HepG2 (cell line): ENCODE results near the gene TBC1D24. TPM values are rescaled to one million over a fixed set of nuclear protein-coding genes. Genes with fewer than 3 reads are reported as not detected.

Source experiments
- ATF1 ChIP-seq: IDR thresholded peaks from 2 replicates; pipeline ENCODE4 v1.6.1; 2016; ENCODE audit warnings: mild to moderate bottlenecking, control low read depth
- SPEN ChIP-seq: sonication (generic); formaldehyde crosslinking; IDR thresholded peaks from 2 replicates; pipeline ENCODE4 v1.5.1; 2020; ENCODE audit warnings: low read depth, mild to moderate bottlenecking, missing genetic modification reagents
- XBP1 ChIP-seq: sonication (generic); formaldehyde crosslinking; IDR thresholded peaks from 2 replicates; pipeline ENCODE4 v1.5.0; 2020; ENCODE audit warnings: missing genetic modification reagents
- ZBTB21 ChIP-seq: sonication (generic); formaldehyde crosslinking; IDR thresholded peaks from 2 replicates; pipeline ENCODE4 v1.4.0; 2020; ENCODE audit warnings: missing genetic modification reagents
- ZNF615 ChIP-seq: sonication (generic); formaldehyde crosslinking; IDR thresholded peaks from 2 replicates; pipeline ENCODE4 v1.5.0; 2020; ENCODE audit warnings: mild to moderate bottlenecking, missing genetic modification reagents, borderline replicate concordance
- polyA plus RNA-seq, 8 experiments: library from polyadenylated mRNA; depleted of rRNA in 3 of 8; stranded (reverse) in 7 of 8; unstranded in 1 of 8; fragments of >200 nt; fragmentation: Illumina TruSeq in 4 of 8; extraction: Trizol in 4 of 8; gene quantifications; 2 replicates each; pipeline versions ENCODE4 v1.2.1 to v1.2.3, GENCODE V29; 2011 to 2016; ENCODE audit warnings: low read depth in 4 of 8, missing spikeins in 1 of 8, mixed read lengths in 1 of 8; ENCODE audit not compliant: insufficient read depth in 1 of 8
- total RNA-seq, 5 experiments: library from RNA; depleted of rRNA; stranded (reverse); fragments of >200 nt; fragmentation: Illumina TruSeq; extraction: Trizol; gene quantifications; 2 replicates each; pipeline ENCODE4 v1.2.3, GENCODE V29; 2016; ENCODE audit warnings: low read depth in 1 of 5
- TF ChIP-seq, protein P1 (sequence below): sonication (generic); formaldehyde crosslinking; IDR thresholded peaks from 2 replicates; pipeline ENCODE4 v1.5.0; 2020; ENCODE audit warnings: mild to moderate bottlenecking, missing genetic modification reagents
- TF ChIP-seq, protein P2 (sequence below): sonication (generic); formaldehyde crosslinking; IDR thresholded peaks from 2 replicates; pipeline ENCODE4 v1.4.0; 2020; ENCODE audit warnings: mild to moderate bottlenecking, missing genetic modification reagents
- TF ChIP-seq, protein P3 (sequence below): conservative IDR thresholded peaks from 2 replicates; pipeline ENCODE4 v1.6.1; 2018; ENCODE audit warnings: missing genetic modification reagents
- TF ChIP-seq, protein P4 (sequence below): sonication (generic); formaldehyde crosslinking; IDR thresholded peaks from 2 replicates; pipeline ENCODE4 v1.5.1; 2020; ENCODE audit warnings: missing genetic modification reagents, mild to moderate bottlenecking, borderline replicate concordance
- TF ChIP-seq, protein P5 (sequence below): fragments of 450-650 bp; IDR thresholded peaks from 2 replicates; pipeline ENCODE4 v1.6.1; 2017
- TF ChIP-seq, protein P6 (sequence below): sonication (generic); formaldehyde crosslinking; IDR thresholded peaks from 2 replicates; pipeline ENCODE4 v1.4.0; 2020; ENCODE audit warnings: missing genetic modification reagents, borderline replicate concordance

TBC1D24 gene
- total and polyA plus RNA-seq, 2 of the 13 experiments (the other 11 are each of a cell fraction or from before 2014, with no cell fraction given): 7.7 to 13.7 TPM

DNA sequence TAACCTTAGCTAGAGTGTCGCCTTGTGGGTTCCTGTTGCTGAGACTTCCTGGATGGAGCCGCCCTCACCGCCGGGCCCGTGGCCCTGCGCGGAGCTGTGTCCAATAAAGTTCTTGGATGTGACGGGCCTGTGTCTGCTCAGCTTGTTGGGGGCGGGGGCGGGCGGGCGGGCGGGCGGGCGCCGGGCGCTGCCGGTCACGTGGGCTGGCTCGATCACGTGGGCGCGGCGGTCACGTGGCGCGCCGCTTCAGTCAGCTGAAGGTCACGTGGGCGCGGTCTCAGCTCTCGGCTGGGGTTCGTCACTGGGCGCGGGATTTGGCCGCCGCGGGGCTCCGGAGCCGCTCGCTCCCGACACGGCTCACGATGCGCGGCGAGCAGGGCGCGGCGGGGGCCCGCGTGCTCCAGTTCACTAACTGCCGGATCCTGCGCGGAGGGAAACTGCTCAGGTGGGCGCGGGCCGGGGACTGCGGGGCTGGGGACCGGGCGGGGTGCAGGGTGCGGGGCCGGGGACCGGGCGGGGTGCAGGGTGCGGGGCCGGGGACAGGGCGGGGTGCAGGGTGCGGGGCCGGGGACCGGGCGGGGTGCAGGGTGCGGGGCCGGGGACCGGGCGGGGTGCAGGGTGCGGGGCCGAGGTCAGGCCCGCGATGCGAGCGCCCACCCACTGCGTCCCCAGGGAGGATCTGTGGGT, 45.3 kb downstream of the TBC1D24 start, which contains the start of gene AMDHD2 (continued):
- TF ChIP-seq, protein P1, sequence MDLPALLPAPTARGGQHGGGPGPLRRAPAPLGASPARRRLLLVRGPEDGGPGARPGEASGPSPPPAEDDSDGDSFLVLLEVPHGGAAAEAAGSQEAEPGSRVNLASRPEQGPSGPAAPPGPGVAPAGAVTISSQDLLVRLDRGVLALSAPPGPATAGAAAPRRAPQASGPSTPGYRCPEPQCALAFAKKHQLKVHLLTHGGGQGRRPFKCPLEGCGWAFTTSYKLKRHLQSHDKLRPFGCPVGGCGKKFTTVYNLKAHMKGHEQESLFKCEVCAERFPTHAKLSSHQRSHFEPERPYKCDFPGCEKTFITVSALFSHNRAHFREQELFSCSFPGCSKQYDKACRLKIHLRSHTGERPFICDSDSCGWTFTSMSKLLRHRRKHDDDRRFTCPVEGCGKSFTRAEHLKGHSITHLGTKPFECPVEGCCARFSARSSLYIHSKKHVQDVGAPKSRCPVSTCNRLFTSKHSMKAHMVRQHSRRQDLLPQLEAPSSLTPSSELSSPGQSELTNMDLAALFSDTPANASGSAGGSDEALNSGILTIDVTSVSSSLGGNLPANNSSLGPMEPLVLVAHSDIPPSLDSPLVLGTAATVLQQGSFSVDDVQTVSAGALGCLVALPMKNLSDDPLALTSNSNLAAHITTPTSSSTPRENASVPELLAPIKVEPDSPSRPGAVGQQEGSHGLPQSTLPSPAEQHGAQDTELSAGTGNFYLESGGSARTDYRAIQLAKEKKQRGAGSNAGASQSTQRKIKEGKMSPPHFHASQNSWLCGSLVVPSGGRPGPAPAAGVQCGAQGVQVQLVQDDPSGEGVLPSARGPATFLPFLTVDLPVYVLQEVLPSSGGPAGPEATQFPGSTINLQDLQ: no peak
- TF ChIP-seq ZNF615 (no peak), ZBTB21 (CRISPR knock-in tag) (no peak), ATF1 (CRISPR knock-in tag) (no peak), XBP1 (CRISPR knock-in tag) (no peak), SPEN (CRISPR knock-in tag) (peak; percentile 75; the same call in 1 of the 2 replicates)
- TF ChIP-seq, protein P2, sequence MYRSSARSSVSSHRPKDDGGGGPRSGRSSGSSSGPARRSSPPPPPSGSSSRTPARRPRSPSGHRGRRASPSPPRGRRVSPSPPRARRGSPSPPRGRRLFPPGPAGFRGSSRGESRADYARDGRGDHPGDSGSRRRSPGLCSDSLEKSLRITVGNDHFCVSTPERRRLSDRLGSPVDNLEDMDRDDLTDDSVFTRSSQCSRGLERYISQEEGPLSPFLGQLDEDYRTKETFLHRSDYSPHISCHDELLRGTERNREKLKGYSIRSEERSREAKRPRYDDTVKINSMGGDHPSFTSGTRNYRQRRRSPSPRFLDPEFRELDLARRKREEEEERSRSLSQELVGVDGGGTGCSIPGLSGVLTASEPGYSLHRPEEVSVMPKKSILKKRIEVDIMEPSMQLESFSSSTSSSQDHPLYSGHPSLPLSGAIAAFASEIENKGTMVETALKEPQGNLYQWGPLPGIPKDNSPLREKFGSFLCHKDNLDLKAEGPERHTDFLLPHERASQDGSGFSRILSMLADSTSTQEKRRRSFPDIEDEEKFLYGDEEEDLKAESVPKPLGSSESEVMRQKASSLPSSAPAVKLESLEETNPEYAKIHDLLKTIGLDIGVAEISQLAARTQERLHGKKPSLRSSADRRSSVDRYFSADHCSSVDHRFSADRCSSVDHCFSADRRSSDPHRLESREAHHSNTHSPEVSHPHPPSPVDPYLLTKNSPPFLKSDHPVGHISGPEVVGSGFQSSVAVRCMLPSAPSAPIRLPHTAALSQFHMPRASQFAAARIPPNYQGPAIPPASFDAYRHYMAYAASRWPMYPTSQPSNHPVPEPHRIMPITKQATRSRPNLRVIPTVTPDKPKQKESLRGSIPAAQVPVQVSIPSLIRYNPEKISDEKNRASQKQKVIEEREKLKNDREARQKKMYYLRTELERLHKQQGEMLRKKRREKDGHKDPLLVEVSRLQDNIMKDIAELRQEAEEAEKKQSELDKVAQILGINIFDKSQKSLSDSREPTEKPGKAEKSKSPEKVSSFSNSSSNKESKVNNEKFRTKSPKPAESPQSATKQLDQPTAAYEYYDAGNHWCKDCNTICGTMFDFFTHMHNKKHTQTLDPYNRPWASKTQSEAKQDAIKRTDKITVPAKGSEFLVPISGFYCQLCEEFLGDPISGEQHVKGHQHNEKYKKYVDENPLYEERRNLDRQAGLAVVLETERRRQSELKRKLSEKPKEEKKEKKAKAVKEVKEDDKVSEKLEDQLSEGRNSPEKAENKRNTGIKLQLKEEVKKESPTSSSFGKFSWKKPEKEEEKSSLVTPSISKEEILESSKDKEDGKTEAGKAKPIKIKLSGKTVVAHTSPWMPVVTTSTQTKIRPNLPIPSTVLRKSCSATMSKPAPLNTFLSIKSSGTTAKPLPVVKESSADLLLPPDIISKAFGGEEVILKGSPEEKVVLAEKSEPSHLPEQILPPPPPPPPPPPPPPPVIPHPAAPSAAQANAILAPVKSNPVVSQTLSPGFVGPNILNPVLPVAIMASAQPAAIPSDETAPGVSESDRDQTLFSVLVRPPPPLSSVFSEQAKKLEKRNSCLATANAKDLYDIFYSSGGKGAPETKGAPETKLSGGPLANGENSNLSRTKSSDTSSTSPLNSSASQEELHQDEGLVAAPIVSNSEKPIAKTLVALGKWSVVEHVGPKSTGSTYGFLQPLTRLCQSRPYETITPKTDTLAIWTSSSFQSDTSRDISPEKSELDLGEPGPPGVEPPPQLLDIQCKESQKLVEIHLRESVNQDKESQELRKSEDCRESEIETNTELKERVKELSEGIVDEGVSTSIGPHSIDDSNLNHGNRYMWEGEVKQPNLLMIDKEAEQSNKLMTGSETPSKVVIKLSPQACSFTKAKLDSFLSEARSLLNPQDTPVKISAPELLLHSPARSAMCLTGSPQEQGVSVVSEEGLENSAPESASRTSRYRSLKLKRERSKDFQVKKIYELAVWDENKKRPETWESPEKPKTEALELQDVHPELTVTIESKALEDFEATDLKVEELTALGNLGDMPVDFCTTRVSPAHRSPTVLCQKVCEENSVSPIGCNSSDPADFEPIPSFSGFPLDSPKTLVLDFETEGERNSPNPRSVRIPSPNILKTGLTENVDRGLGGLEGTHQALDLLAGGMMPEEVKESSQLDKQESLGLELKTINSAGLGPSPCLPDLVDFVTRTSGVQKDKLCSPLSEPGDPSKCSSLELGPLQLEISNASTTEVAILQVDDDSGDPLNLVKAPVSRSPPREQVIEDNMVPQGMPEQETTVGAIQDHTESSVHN: no peak
- TF ChIP-seq, protein P3, sequence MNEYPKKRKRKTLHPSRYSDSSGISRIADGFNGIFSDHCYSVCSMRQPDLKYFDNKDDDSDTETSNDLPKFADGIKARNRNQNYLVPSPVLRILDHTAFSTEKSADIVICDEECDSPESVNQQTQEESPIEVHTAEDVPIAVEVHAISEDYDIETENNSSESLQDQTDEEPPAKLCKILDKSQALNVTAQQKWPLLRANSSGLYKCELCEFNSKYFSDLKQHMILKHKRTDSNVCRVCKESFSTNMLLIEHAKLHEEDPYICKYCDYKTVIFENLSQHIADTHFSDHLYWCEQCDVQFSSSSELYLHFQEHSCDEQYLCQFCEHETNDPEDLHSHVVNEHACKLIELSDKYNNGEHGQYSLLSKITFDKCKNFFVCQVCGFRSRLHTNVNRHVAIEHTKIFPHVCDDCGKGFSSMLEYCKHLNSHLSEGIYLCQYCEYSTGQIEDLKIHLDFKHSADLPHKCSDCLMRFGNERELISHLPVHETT (CRISPR knock-in tag): no peak
- TF ChIP-seq, protein P4, sequence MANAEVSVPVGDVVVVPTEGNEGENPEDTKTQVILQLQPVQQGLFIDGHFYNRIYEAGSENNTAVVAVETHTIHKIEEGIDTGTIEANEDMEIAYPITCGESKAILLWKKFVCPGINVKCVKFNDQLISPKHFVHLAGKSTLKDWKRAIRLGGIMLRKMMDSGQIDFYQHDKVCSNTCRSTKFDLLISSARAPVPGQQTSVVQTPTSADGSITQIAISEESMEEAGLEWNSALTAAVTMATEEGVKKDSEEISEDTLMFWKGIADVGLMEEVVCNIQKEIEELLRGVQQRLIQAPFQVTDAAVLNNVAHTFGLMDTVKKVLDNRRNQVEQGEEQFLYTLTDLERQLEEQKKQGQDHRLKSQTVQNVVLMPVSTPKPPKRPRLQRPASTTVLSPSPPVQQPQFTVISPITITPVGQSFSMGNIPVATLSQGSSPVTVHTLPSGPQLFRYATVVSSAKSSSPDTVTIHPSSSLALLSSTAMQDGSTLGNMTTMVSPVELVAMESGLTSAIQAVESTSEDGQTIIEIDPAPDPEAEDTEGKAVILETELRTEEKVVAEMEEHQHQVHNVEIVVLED (CRISPR knock-in tag): no peak
- TF ChIP-seq, protein P5, sequence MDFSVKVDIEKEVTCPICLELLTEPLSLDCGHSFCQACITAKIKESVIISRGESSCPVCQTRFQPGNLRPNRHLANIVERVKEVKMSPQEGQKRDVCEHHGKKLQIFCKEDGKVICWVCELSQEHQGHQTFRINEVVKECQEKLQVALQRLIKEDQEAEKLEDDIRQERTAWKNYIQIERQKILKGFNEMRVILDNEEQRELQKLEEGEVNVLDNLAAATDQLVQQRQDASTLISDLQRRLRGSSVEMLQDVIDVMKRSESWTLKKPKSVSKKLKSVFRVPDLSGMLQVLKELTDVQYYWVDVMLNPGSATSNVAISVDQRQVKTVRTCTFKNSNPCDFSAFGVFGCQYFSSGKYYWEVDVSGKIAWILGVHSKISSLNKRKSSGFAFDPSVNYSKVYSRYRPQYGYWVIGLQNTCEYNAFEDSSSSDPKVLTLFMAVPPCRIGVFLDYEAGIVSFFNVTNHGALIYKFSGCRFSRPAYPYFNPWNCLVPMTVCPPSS: no peak
- TF ChIP-seq, protein P6, sequence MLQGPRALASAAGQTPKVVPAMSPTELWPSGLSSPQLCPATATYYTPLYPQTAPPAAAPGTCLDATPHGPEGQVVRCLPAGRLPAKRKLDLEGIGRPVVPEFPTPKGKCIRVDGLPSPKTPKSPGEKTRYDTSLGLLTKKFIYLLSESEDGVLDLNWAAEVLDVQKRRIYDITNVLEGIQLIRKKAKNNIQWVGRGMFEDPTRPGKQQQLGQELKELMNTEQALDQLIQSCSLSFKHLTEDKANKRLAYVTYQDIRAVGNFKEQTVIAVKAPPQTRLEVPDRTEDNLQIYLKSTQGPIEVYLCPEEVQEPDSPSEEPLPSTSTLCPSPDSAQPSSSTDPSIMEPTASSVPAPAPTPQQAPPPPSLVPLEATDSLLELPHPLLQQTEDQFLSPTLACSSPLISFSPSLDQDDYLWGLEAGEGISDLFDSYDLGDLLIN (CRISPR knock-in tag): no peak
